Activated gamma-delta T cell treated with anti-CD3 and anti-CD28 coated beads, Interleukin-2, amount 50 U/mL, for 16 hours (primary cell): ENCODE results near the gene RIN3.
A peak's percentile ranks its signal among the peaks of the same experiment; 100 is the strongest.

Source experiments
- DNase-seq: peaks from one replicate; pipeline ENCODE4 v3.0.0-alpha.2; 2020; ENCODE audit warnings: low read depth

RIN3 gene

DNA sequence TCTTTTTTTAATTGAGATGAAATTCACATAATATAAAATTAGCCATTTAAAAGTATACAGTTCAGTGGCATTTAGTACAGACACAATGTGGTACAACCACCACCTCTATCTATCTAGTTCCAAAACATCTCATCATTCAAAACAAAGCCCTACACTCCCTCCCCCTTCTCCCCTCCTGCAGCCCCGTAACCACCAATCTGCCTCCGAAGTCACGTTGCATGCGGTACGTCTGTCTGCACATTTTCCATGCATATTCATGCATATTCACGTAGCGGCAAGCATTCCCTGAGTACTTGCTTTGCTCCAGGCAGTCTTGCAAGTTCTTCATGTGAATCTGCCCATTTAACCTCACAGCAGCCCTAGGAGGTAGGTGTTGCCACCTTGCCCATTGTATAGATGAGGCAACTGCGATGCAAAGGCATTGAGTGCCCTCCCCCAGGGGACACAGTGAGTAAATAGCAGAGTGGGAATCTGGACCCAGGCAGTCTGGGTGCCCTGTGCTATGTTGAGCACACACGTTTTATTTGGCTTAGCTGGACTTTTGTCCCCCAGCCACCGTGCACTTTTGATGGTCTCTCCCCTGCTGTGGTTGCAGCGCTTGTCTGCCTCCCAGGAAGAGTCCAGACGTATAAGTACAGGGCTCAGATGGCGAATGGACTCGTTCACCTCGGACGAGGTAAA is 43.4 kb downstream of the RIN3 start:
- no peak for DNase-seq

DNA sequence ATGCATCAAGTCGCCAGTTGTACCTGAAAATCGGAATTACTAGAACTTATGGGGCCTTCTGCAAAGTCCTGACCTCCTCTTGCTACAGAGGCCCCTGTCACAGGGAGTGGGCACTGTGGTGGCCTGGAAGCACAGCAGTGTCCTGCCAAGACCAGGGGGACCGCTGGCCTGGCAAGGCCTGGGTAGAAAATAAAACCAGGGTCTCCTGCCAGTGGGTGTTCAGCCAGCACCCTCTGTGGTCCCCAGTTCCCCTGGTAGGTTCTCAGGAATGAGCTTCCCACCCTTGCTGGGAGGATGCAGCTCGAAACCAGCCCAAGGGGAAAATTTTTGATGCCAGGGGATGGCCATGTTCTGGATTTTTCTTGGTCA is 43.9 kb downstream of the RIN3 start:
- DNase-seq: no peak

DNA sequence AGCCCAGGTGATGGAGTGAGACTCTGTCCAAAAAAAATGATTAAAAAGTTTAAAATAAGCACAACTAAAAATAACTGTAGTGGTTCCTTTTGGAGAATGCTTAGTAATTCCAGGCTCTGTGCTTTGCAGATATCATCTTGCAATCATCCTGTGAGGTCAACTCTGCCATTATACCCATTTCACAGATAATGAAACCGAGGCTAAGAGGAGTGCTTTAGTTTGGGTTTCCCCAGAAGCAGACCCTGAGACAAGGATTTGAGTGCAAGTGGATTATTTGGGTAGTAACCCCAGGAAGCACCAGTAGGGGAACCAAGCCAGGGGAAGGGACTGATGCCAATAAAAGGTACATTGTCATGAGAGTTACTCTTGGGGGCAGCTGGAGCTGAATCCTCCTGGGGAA is 44.7 kb downstream of the RIN3 start:
- no peak for DNase-seq

DNA sequence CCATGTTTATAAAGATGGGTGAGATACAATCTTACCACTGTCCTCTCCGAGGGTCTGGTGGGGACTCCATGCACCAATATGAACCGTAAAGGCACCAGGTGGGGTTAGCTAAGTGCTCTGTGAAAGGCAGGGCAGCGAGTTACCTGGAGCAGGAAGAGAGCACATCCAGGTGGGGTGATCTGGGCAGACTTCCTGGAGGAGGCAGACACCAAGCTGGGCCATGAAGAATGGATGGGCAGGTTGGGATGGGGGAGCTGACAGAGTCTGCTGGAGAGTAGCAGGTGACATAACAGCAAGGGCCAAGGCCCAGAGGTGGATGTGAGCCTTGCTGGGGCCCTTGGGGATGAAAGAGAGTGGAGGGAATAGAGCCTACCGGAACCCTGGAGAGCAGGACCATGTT is 45.9 kb downstream of the RIN3 start:
- DNase-seq: no peak

DNA sequence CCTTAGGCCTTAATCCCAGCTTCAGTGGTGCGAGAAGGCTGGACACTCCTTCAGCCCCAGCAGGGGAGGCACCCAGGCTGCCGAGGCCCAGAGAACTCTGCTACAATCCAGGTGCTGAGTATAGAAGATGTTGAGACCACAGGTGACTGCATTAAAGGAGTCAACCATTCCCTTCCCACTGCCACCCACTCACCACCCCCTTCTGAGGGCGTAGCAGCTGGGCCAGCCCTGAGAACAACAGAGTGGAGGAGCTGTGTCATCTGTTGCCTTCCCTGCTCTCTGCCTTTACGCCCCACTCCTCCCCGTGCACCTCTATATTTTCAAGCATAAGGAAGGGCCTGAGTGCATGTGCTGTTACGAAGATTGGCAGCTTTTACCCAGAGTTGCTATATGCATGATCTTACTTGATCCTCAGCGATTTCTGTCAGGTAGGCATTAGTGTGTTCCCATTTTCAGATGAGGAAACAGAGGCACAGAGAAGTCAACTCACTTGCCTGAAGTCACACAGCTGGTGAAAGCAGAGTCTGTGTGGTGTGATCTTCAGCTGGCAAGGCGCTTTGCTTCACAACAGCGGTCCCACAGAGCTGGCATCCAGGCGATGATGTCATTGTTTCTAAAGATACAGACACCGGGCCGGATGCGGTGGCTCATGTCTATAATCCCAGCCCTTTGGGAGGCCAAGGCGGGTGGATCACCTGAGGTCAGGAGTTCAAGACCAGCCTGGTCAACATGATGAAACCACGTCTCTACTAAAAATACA is 46.7 kb downstream of the RIN3 start:
- DNase-seq: no peak

DNA sequence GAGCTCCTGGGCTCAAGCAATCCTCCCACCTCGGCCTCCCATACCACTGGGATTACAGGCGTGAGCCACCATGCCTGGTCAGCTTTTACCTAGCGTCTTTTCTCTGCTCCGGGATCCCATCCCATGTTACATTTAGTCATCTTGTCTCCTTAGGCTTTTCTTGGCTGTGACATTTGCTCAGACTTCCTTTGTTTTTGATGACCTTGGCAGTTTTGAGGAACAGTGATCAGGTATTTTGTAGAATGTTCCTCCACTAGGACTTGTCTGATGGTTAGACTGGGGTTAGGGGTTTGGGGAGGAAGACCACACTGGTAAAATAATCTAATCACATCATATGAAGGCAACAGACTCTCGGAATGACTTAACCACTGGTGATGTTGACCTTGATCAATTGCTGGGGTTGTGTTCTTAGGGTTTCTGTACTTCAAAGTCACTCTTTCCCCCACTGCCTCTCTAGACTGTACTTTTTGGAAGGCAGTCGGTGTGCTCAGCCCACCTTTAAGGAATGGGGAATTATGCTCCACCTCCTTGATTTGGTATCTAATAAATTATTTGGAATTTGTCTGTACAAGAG is 48.4 kb downstream of the RIN3 start:
- DNase-seq: no peak

DNA sequence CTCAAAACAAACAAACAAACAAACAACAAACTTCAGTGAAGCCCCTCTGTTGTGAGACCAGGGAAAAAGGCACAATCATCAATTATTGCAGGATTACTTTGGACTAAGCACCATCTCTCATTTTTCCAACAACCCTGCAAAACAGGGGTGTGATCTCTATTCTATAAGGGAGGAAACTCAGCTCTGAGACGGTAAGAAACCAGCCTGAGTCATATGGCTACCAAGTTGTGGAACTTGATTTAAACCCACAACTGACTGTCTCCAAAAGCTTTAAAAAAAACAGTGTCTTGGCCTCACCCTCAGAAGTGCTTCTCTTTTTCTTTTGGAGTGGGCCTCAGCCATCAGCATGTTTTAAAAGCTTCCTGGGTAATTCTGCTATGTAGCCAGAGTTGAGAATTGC is 49.8 kb downstream of the RIN3 start:
- DNase-seq: no peak

DNA sequence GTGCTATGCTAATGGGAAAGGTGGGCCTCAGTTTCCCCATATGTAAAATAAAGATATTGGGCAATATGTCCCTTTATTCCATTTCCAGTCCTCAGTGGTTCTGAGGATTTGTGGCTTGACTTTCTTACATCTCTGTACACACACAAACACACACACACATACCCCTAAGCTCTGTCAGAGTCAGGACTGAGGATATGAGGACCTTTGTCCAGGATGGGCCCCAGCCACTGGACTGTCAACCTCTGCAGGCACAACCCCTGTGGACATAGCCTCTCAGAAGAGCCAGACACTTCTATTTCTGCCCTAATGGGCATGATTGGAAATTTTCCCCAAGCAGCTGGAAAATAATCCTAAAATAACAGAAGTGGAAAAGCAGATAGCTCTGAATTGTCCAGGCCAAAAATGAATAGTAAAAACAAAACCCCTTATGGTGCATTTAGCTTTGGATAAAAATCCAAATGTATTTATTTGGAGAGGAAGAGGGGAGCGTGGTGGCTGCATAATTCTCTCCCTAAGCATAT is 50.2 kb downstream of the RIN3 start:
- DNase-seq: no peak

DNA sequence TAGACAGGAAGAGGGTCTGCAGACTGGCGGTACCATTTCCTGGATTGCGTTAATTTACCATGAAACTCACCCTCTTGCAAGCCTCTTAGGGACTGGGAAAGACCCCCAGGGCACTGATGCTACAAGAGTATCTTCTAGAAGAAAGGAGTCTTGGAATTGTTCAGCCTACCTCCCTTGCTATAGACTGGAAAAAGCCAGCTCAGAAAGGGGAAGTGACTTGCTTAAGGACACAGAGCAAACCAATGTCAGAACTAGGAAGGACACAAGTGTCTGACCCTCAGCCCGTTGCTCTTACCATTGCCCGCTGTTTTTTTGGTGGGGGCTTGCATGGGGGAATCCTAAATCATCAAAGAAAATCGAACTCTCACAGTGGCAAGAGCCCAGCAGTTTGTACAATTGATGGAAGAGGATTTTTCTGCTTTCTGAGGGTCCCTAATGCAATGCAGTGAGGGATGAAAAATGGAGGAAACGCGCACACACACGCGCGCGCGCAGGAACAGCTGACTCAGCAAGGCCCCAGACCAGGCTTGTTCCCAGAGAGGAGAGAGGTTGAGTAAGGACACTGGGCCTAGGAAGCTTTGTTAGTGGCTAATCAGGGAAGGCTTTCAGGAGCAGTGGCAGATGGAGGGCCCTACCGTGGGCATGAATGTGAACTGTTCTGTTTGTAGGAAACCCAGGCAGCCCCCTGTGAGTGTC is 50.9 kb downstream of the RIN3 start:
- DNase-seq: no peak

DNA sequence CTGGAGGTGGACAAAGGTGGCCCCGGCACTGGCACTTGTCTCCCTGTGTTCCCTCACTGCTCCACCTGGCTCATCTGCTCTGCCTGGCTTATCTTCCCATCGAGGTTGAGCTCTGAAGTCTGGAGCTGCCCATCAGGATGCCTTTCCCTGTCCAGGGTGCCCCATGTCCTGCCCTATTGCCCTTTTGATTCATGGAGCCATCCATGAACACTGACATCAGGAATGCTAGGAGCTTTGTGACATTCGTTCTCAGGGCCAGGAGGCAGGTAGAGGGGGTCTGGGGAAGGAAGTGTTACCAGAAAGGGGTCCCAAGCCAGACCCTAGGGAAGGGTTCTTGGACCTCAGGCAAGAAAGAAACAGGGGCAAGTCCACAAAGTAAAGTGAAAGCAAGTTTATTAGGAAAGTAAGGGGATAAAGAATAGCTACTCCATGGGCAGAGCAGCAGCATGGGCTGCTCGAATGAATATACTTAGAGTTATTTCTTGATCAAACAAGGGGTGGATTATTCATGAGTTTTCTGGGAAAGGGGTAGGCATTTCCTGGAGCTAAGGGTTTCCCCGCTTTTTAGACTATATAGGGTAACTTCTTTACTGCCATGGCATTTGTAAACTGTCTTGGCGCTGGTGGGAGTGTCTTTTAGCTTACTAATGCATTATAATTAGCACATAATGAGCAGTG is 51.6 kb downstream of the RIN3 start:
- DNase-seq: no peak

DNA sequence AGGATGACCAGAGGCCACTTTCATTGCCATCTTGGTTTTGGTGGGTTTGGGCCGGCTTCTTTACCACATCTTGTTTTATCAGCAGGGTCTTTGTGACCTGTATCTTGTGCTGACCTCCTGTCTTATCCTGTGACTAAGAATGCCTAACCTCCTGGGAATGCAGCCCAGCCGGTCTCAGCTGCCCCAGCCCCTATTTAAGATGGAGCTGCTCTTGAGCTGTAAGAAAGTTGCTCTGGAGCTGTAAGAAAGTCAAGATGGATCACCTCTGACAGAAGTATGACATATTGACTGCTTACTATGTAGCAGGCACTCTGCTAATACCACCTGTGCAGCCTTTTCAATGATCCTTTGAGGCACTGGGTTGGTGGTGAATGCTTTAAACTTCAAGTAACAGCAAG is 52.1 kb downstream of the RIN3 start:
- DNase-seq: no peak

DNA sequence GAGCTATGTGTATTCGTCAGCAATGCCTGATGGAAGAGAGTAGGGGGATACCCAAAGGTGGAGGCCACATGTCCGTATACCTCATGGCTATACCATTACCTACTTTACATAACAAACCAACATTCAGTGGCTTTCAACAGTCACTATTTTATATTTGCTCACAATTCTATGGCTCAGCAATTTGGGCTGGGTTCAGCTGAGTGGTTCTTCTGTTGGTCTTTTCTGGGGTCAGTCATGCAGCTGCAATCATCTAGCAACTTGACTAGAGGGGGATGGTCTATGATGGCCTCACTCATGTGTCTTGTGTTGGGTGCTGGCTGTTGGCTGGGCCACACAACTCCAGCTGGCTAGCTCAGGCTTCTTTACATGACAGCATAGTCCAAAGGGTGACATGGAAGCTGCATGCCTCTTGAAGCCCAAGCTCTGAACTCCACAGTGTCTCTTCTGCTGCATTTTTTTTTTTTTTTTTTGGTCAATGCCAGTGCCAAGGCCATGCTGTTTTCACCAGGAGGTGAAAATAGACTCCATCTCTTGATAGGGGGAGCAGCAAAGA is 53.7 kb downstream of the RIN3 start:
- no peak for DNase-seq

DNA sequence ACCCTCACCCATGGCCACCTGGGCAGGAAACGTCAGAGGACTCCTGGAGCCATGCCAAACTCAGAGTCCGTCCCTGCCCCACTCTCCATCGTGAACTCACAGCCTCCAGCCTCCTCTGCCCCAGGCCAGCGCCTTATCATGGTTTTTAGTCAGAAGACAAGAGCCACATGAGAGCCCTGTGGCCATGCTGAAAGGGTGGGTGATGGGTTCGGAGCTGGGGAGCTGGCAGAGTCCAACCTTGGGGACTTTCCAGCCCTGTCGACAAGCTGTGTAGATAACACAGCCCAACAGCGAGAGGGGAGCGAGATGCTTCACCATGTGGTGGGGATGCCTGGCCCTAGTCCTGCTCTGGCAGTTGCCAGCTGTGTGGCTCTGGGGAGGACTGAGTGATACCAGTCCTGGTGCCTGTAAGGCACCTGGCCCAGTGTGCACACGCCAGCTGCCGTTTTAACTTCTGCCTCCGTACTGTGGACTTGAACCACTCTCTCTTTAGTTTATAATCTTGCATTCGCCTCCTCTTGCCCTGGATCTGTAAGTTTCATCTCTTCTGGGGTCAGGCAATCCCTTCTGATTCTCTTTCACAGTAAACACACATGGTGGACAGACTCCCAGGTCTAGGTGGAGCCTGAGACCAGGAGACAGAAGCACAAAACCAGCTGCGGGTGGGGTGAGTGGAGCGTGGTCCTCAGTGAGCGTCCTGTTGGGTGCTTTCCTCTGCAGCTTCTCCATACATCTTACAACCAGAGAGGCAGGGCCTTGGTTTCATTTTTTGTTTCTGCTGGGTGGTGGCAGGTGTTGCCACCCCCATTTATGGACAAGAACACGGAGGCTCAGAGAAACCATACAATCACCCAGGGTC is 55.3 kb downstream of the RIN3 start:
- DNase-seq: peak; percentile 56

DNA sequence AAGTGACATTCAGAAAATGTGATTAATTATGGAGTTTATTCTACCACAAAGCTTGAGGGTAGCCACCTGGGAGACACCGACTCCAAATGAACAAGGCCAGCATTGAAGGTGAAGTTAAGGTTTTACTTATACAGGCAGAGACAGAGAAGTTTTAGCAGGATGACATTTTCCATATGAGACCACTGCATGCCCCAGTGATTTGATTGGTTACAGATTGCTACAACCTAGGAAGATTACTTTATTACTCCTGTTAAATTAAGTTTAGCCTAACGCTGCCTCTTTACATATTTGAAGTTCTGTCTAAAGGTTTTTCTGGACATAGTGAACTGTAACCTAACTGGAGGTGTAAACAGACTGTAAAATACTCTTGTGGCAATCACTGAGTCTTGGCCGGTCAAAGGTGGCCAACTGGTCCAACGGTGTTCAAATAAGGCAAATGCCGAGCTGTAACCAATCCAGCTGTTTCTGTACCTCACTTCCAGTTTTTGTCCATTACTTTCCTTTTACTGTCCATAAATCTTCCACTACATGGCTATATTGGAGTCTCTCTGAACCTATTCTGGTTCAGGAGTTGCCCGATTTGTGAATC is 57.2 kb downstream of the RIN3 start:
- no peak for DNase-seq

DNA sequence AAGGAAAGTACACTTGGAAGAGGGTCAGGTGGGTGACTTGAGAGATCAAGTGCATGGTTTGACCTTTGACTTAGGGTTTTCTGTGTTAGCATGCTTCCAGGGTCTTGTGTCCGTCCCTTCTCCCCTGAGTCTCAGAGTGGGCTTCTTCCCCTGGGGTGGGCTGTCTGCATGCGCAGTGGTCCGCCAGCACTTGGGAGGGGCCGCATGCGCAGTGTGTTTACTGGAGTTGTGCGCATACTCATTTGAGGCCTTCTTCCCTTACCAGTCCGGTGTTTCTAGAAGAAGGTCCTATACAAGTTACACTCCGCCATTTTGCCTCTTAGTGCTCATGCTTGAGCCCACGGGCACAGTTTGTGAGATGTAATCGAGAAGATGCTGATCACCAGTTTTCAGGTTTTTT is 58.5 kb downstream of the RIN3 start:
- DNase-seq: no peak

DNA sequence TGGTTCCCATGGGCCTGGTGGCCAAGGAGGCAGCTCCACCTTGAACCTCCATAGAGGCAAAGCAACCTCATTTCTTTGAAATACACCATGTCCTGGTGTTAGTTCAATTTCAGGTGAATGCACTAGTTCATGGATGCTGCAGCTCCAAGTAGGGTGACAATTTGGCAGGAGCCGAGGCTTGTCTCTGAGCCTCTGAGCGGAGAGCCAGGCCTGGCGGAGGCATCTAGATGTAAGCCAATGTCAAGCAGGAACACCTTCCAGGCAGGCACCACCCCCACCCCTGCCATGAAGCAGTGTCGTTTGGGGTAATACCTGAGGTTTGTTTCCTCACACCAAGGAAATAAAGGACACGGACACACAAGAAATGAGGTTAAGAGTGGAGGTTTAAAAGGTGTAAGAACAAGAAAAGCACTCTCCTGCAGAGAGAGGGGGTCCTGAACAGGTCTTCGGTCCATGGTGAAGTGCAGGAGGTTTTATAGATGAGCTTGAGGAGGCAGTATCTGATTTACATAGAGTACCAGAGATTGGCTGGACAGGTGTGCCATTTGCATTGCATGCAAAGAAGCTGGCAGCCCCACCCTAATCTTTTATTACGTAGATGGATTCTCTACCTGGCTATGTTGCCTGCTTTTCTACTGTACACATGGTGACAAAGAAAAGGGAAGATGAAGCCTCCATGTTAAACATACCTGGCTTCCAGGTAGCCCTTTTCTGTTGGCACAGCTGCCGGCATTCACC is 60.3 kb downstream of the RIN3 start:
- DNase-seq: no peak

DNA sequence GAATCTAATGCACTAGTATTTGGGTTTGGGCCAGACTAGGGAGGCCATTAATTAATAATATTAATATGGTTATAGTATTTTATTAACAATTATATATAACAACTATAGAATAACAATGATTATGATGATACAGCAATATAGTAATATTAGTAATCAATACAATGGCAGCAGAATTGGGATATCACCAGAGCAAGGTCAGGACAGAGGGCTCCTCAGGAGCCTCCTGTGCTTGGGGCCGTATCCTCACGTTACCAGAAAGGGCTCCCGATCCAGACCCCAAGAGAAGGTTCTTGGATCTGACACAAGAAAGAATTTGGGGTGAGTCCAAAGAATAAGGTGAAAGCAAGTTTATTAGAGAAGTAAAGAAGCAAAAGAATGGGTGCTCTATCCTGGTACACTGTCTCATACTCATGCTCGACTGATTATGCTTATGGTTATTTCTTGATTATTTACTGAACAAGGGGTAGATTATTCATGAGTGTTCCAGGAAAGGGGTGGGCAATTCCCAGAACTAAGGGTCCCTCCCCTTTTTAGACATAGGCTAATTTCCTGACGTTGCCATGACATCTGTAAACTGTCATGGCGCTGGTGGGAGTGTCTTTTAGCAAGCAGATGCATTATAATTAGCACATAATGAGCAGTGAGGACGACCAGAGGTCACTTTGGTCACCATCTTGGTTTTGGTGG is 61.6 kb downstream of the RIN3 start:
- DNase-seq: no peak

DNA sequence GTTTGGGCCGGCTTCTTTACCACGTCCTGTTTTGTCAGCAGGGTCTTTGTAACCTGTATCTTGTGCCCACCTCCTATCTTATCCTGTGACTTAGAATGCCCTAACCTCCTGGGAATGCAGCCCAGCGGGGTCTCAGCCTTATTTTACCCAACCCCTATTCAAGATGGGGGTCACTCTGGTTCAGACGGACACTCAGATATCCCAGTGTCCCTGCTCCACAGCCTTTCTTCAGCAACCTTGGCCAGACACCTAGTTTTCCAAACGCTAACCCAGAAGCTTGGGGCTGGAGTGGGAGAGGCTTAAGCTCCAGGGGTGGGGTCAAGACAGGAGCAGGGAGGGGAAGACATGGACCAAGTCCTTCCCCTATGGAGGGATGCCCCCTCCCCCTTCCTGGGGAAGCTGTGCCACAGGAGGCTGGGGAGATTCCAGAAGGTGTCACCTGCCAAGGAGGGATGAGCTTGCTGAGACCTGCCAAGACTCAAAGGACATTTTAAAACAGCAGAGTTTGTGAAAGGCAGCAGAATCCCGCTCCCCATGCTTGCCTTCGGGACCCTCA is 62.2 kb downstream of the RIN3 start:
- DNase-seq: no peak

DNA sequence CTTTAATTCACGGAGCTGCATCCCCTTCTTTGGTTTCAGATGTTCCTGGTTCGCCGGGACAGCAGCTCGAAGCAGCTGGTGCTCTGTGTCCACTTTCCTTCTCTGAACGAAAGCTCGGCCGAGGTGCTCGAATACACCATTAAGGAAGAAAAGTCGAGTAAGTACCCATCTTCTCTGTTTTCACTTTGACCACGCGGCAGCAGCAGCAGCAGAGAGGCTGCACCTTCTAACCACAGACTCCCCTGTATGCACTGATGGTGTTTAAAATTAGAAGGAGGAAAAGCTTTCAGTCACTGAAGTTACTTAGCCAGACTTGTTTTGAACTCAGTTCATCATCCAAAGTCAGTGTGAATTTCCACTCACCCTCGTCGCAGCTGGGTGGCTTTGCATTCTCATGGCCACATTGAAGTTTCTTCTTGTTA is 63.8 kb downstream of the RIN3 start:
- no peak for DNase-seq
